Mesendoderm (in vitro differentiated cells): ENCODE measurements around the gene PLTP.
"Not testable (repeated sequence)": the region's sequence is repeated elsewhere in the genome, so short reads cannot be mapped to it uniquely, and the experiment has no call there.

Experiments
- DNase-seq: peaks from one replicate; pipeline ENCODE4 v3.0.0; 2013
- H2AK5ac ChIP-seq: 2 replicates; pipeline ENCODE4 v1.6.1; 2013; ENCODE audit warnings: low read length, inconsistent platforms
- H2BK120ac ChIP-seq: 2 replicates; pipeline ENCODE4 v1.6.1; 2013; ENCODE audit warnings: low read depth, mild to moderate bottlenecking, low read length, moderate library complexity, mixed read lengths
- H2BK15ac ChIP-seq: replicated peaks from 2 replicates; pipeline ENCODE4 v1.6.1; 2013; ENCODE audit warnings: low read depth, mild to moderate bottlenecking, moderate library complexity
- H2BK5ac ChIP-seq: 2 replicates; pipeline ENCODE4 v1.6.1; 2013; ENCODE audit warnings: low read length, inconsistent platforms
- H3K18ac ChIP-seq: 2 replicates; pipeline ENCODE4 v1.6.1; 2013; ENCODE audit warnings: mild to moderate bottlenecking, low read length, mixed read lengths
- H3K23ac ChIP-seq: one replicate; pipeline ENCODE4 v1.6.1; 2013; ENCODE audit warnings: low read length
- H3K27ac ChIP-seq: 2 replicates; pipeline ENCODE4 v1.5.1; 2013; ENCODE audit warnings: low read depth, mild to moderate bottlenecking, inconsistent platforms, low read length, moderate library complexity
- H3K27me3 ChIP-seq: 2 replicates; pipeline ENCODE4 v1.6.1; 2013; ENCODE audit warnings: low read length, control low read depth, mild to moderate bottlenecking, inconsistent platforms; ENCODE audit not compliant: insufficient read depth, poor library complexity
- H3K36me3 ChIP-seq: 2 replicates; pipeline ENCODE4 v1.6.1; 2013; ENCODE audit warnings: low read length, inconsistent platforms; ENCODE audit not compliant: control insufficient read depth, insufficient read depth
- H3K4ac ChIP-seq: one replicate; pipeline ENCODE4 v1.6.1; 2013; ENCODE audit warnings: low read depth, mild to moderate bottlenecking, low read length, moderate library complexity
- H3K4me1 ChIP-seq: 2 replicates; pipeline ENCODE4 v1.6.1; 2013; ENCODE audit warnings: low read depth, low read length, inconsistent platforms; ENCODE audit not compliant: control insufficient read depth
- H3K4me2 ChIP-seq: 2 replicates; pipeline ENCODE4 v1.6.1; 2013; ENCODE audit warnings: low read length
- H3K4me3 ChIP-seq: 2 replicates; pipeline ENCODE4 v1.5.1; 2013; ENCODE audit warnings: mild to moderate bottlenecking, low read length
- H3K56ac ChIP-seq: one replicate; pipeline ENCODE4 v1.6.1; 2013; ENCODE audit warnings: low read length
- H3K79me1 ChIP-seq: 2 replicates; pipeline ENCODE4 v1.6.1; 2013; ENCODE audit warnings: low read length, inconsistent platforms
- H3K79me2 ChIP-seq: 2 replicates; pipeline ENCODE4 v1.6.1; 2013; ENCODE audit warnings: mild to moderate bottlenecking, low read length; ENCODE audit not compliant: control insufficient read depth, insufficient read depth
- H3K9ac ChIP-seq: 2 replicates; pipeline ENCODE4 v1.6.1; 2013; ENCODE audit warnings: low read length, inconsistent platforms
- H4K5ac ChIP-seq: one replicate; pipeline ENCODE4 v1.6.1; 2013; ENCODE audit warnings: low read length
- H4K8ac ChIP-seq: one replicate; pipeline ENCODE4 v1.6.1; 2013; ENCODE audit warnings: low read depth, mild to moderate bottlenecking, control low read depth, low read length, moderate library complexity
- WGBS: extraction: QIAGEN DNeasy Blood & Tissue Kit; methylation state at CpG from one replicate; pipeline ENCODE4 v1.1.7; 2013; ENCODE audit warnings: low lambda C conversion rate, missing lambda C conversion rate; ENCODE audit not compliant: insufficient coverage; ENCODE audit errors: extremely low coverage; 5-methylcytosine and 5-hydroxymethylcytosine counted together

The PLTP gene

DNA sequence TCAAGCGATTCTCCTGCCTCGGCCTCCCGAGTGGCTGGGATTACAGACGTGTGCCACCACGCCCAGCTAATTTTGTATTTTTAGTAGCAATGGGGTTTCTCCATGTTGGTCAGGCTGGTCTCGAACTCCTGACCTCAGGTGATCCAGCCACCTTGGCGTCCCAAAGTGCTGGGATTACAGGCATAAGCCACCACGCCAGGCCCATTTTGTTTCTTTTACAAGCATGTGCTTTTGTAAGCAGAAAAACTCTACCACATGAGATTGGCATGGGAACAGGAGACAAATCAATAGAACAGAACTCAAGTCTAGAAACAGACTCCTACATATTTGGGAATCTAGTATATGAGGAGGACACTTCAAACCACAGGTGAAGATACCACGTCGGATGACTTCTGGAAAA, 44.4 kb upstream of the PLTP start:
- not testable (repeated sequence) for H2BK15ac ChIP-seq, H4K5ac ChIP-seq, H3K4me3 ChIP-seq, H3K27me3 ChIP-seq, H3K23ac ChIP-seq, H3K4me1 ChIP-seq, H2BK120ac ChIP-seq, H2BK5ac ChIP-seq, H2AK5ac ChIP-seq, H3K27ac ChIP-seq, H3K18ac ChIP-seq, H3K56ac ChIP-seq, DNase-seq, H4K8ac ChIP-seq, H3K4me2 ChIP-seq, H3K9ac ChIP-seq, H3K79me1 ChIP-seq, H3K79me2 ChIP-seq, H3K4ac ChIP-seq
- no CpG with 5 or more reads among the region's 10 CpGs for WGBS
- H3K36me3 ChIP-seq, result peaks cover 23% of the 10 kb centered on the region

DNA sequence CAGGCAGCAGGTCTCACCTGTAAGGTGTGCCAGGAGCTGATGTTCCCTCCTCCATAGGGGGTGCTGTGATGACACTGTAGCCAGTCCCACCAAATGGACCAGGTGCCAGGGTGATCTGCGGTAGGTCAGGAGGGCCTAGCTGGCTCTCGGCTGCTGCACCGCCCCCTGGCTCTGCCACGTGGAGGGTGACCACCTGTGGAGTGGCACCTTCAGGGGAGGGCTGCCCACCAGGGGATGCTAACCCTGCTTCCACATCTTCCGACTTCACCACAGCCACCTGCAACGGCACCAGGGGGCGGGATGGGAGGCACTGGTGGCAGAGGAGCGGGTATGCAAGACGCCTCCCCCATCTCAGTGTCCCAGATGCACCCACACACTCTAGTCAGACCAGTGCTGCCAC, 41.7 kb upstream of the PLTP start:
- Histone ChIP-seq H2BK15ac (no peak overlapping the region), H3K36me3 (peaks cover 18% of the 10 kb centered on the region), H3K18ac (no peak overlapping the region), H3K79me2 (no peaks in the 10 kb centered on the region), H3K4me2 (no peak overlapping the region), H3K4me1 (no peaks in the 10 kb centered on the region), H4K8ac (no peak overlapping the region), H2AK5ac (no peak overlapping the region), H3K23ac (no peak overlapping the region), H2BK120ac (no peak overlapping the region), H3K27ac (no peak overlapping the region), H3K9ac (no peak overlapping the region), H3K4ac (no peak overlapping the region), H3K79me1 (no peaks in the 10 kb centered on the region), H3K27me3 (no peaks in the 10 kb centered on the region), H2BK5ac (no peak overlapping the region), H4K5ac (no peak overlapping the region), H3K4me3 (no peak overlapping the region), H3K56ac (no peak overlapping the region)
- DNase-seq, result no peak
- WGBS, result no CpG with 5 or more reads among the region's 9 CpGs

DNA sequence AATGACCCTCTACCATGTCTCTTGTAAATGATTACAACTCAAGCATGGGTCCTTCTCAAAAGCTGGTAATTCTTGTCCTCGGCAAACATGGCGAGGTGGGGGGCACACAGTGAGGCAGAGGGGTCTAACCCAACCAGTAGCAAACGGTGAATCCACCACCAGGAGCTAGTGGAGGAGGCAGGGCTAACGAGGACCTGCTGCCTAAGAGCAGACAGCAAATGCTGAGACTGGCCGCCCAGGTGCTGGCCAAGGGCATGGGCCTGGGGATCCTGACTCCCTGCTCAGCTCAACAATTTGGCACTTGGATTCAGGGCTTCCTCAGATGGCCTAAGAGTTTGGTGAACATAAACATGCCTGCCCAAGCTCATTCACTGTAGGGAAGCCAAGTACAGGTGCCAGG, 40.9 kb upstream of the PLTP start:
- no peak overlapping the region for H4K5ac ChIP-seq
- no peaks in the 10 kb centered on the region for H3K27me3 ChIP-seq
- H3K23ac ChIP-seq, result no peak overlapping the region
- no peak overlapping the region for H2AK5ac ChIP-seq
- H3K36me3 ChIP-seq, result peaks cover 18% of the 10 kb centered on the region
- DNase-seq, result no peak
- H3K79me1 ChIP-seq, result no peaks in the 10 kb centered on the region
- H2BK120ac ChIP-seq, result no peak overlapping the region
- H3K56ac ChIP-seq, result no peak overlapping the region
- no CpG with 5 or more reads among the region's 5 CpGs for WGBS
- H3K4me1 ChIP-seq, result no peaks in the 10 kb centered on the region
- H2BK5ac ChIP-seq, result no peak overlapping the region
- no peak overlapping the region for H4K8ac ChIP-seq
- H3K4me2 ChIP-seq, result no peak overlapping the region
- no peak overlapping the region for H3K27ac ChIP-seq
- no peak overlapping the region for H3K4ac ChIP-seq
- no peak overlapping the region for H3K4me3 ChIP-seq
- H3K9ac ChIP-seq, result no peak overlapping the region
- no peak overlapping the region for H3K18ac ChIP-seq
- H2BK15ac ChIP-seq, result no peak overlapping the region
- no peaks in the 10 kb centered on the region for H3K79me2 ChIP-seq

DNA sequence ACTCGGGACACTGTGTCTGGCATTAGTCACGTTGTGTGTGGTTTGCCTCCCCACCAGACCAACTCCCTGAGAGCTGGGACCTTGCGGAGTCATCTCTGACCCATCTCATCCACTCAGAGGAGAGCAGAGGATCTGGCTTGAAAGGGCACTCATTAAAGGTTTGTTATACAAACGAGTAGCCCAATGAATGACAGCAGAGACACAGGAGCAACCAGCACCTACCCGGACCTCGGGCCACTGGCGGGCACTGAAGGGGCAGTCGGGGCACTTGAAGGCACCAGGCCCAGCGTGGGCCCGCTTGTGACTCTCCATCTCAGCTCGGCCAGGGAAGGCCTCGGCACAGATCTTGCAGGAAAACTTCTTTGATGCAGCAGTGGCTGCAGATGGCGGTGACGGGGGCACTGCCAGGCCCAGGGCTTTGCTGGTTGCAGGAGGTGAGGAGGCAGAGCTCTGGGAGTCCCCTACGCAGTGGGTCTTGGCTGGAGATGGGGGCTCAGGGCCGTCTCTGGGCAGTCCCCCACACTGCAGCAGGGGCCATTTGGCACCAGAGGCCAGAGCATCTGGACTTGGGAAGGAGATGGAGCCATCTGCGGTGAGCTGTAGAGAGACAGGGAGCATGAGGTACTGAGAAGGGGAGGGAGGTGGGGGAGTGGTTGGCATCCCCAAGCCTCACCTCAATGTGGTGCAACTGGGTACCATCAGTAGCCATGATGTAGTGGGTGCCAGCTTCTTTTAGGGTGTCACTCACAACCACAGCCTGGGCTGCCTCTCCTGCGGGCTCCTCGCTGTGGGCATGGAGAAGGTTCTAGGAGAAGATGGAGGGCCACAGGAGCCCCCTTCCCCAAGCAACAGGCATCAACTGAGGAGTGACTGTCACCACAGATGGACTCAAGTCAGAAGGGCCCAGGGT, 40.2 kb upstream of the PLTP start:
- Histone ChIP-seq H2BK120ac (no peak overlapping the region), H3K4me2 (no peak overlapping the region), H2AK5ac (no peak overlapping the region), H3K4me1 (no peaks in the 10 kb centered on the region), H3K79me1 (no peaks in the 10 kb centered on the region), H3K9ac (no peak overlapping the region), H3K27me3 (no peaks in the 10 kb centered on the region), H3K56ac (no peak overlapping the region), H3K79me2 (no peaks in the 10 kb centered on the region), H2BK15ac (no peak overlapping the region), H3K23ac (no peak overlapping the region), H3K27ac (no peak overlapping the region), H4K5ac (no peak overlapping the region), H4K8ac (no peak overlapping the region), H3K4ac (no peak overlapping the region), H2BK5ac (no peak overlapping the region), H3K4me3 (no peak overlapping the region), H3K18ac (no peak overlapping the region), H3K36me3 (peaks cover 20% of the 10 kb centered on the region)
- no peak for DNase-seq
- no CpG with 5 or more reads among the region's 19 CpGs for WGBS

DNA sequence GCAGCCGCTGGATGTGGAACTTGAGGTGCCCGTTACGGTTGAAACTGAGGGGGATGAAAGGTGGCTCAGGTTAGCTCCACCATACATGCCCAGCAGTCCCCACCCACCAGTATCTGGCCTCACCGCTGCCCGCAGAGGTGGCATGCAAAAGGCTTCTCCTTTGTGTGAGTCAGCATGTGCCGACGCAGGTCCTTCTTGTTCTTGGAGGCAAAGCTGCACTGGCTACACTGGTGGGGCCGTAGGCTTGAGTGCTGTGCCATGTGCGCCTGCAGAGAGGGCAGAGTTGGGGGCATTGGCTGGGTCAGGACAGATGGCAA, 38.3 kb upstream of the PLTP start:
- no peak overlapping the region for H3K23ac ChIP-seq
- H3K9ac ChIP-seq, result no peak overlapping the region
- no peaks in the 10 kb centered on the region for H3K79me1 ChIP-seq
- H3K56ac ChIP-seq, result no peak overlapping the region
- no peak overlapping the region for H4K5ac ChIP-seq
- no peaks in the 10 kb centered on the region for H3K79me2 ChIP-seq
- H3K18ac ChIP-seq, result no peak overlapping the region
- H2BK120ac ChIP-seq, result no peak overlapping the region
- no peak overlapping the region for H4K8ac ChIP-seq
- no peaks in the 10 kb centered on the region for H3K27me3 ChIP-seq
- no peaks in the 10 kb centered on the region for H3K4me1 ChIP-seq
- DNase-seq, result no peak
- WGBS, result no CpG with 5 or more reads among the region's 9 CpGs
- H3K4ac ChIP-seq, result no peak overlapping the region
- no peak overlapping the region for H3K4me2 ChIP-seq
- no peak overlapping the region for H3K4me3 ChIP-seq
- no peak overlapping the region for H2AK5ac ChIP-seq
- H3K27ac ChIP-seq, result no peak overlapping the region
- no peak overlapping the region for H2BK5ac ChIP-seq
- H2BK15ac ChIP-seq, result no peak overlapping the region
- H3K36me3 ChIP-seq, result peaks cover 27% of the 10 kb centered on the region
